ENCODE measurements around the gene CLN6.

CLN6 gene

DNA sequence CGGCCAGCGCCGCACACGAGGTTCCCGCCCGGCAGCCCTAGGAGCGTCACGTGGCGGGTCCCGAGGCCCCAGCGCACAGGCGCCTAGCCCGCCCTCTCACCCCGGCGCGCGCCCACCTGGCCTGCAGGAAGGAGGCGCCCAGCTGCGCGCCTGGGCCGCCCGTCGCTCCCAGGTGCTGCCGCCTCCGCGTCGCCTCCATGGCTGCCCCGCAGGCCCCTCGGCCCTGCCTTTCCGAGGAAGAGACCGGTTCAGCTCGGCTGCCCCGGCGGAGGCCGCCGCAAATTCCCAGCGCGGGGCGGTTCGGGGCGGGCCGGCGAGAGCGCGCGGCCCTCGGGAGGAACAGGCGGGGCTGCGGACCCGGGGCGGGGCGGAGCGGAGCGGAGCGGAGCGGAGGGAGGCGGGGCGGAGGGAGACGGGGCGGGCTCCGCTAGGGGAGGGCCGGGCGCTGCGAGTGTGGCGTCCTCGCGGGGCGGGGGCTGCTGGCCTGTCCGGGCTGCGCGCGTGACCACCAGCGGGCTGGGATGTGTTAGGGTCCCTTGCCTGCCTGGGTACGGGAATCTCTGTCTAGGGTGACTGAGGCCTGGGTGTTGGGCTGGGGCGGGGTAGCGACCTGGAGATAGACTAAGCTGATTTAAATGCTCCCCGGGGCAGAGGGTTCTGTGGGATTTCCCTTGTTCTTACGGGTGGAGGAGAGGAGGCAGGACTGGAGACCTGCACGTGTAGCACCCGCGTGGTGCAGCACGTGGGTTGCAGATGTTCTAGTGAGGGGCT is at the start of gene CLN6:
Gene CLN6 (minus strand): TSS at position 343 of the 771 bp plus-strand sequence. CDS start 144 bp downstream, at position 199.
- H3K27ac ChIP-seq, result peak within 1 kb of the TSS; percentile 91
- TF ChIP-seq, protein P1, sequence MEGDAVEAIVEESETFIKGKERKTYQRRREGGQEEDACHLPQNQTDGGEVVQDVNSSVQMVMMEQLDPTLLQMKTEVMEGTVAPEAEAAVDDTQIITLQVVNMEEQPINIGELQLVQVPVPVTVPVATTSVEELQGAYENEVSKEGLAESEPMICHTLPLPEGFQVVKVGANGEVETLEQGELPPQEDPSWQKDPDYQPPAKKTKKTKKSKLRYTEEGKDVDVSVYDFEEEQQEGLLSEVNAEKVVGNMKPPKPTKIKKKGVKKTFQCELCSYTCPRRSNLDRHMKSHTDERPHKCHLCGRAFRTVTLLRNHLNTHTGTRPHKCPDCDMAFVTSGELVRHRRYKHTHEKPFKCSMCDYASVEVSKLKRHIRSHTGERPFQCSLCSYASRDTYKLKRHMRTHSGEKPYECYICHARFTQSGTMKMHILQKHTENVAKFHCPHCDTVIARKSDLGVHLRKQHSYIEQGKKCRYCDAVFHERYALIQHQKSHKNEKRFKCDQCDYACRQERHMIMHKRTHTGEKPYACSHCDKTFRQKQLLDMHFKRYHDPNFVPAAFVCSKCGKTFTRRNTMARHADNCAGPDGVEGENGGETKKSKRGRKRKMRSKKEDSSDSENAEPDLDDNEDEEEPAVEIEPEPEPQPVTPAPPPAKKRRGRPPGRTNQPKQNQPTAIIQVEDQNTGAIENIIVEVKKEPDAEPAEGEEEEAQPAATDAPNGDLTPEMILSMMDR (conservative IDR thresholded peaks at IDR 0.05), result no peak

DNA sequence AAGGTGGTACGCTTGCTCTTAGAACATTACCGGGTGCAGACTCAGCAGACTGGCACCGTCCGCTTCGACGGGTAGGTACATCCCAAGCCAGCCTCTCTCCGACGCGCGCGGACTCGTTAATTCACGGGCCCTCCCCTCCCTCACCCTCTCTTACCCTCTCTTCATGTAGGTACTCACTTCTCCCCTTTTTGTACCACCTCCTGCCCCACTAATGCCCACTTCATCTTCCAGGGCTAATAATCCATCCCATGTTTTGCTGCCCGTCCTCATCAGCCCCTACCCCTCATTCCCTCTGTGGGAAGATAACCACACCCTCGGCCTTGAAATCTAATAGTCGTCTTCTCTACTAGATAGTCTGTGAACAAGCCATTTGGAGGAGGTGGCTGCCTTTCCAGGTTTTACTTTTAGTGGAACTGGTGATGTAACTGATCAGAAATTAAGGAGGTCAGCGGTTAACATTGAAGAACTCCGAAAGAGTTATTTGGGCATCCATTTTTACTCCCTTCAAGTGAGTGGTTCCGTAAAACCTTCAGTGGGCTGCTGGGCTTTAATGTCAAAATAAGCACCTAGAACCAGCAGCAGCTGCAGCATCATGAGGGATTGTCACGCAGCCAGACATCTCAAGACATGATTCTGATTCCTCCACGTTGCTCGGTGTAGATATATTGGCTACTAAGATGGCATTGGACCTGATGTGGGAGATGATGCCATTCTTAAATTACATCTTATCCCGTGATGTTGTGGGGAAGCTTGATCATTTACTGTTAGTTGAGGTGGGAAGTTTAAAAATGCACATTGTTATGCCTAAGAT is 49.3 kb upstream of the CLN6 start:
- H3K27ac ChIP-seq, result peak overlapping the region; percentile 98
- TF ChIP-seq, protein P1 (conservative IDR thresholded peaks at IDR 0.05), result no peak

DNA sequence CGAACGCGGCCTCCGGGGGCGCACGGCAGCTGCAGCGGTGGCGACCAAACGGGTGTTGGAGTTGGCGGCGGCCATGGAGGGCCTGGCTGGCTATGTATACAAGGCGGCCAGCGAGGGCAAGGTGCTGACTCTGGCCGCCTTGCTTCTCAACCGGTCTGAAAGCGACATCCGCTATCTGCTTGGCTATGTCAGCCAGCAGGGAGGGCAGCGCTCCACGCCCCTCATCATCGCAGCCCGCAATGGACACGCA is 48.7 kb upstream of the CLN6 start:
- TF ChIP-seq, protein P1 (conservative IDR thresholded peaks at IDR 0.05), result peak; percentile 69
- H3K27ac ChIP-seq, result peak overlapping the region; percentile 98

DNA sequence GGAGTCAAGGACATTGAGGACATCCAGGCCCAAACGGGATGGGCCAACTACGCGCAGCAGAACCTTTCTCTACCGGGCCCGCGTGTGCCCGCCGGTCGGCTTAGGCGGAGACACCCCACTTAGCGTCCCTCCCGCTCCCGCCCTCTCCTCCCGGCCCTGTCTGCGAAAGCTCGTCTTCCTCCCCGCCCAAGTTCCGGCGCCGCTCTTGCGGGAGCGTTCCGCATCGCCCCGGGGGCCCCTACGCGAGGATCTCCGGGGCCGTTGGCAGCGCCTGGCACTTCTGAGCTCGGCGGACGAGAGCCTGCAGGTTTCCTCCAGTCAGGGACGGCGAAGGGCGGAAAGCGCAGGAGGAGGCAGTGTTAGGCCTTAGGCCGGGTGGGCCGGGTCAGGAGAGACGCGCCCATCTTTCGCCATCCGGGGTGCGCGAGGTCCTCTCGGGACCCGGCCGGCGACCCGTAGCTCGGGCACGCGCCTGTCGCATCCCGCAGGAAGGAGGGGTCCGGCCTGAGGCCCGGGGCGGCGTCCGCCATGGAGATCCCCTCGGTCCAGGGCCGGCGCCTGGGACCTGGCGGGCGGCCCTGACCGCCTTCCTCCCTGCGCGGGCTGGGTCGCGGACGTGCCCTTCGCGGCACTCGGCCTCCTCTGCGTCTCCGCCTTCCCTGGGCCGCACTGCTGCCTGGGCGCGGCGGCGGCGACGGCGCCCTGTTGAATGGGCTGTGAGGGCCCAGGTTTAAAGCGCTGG is 48.2 kb upstream of the CLN6 start, which contains the start of gene FEM1B:
Gene FEM1B (plus strand): TSS at position 143 of the 742 bp plus-strand sequence. CDS start 673 bp downstream, outside the sequence.
- H3K27ac ChIP-seq, result peak within 1 kb of the TSS; percentile 98
- TF ChIP-seq, protein P1 (conservative IDR thresholded peaks at IDR 0.05), result no peak

DNA sequence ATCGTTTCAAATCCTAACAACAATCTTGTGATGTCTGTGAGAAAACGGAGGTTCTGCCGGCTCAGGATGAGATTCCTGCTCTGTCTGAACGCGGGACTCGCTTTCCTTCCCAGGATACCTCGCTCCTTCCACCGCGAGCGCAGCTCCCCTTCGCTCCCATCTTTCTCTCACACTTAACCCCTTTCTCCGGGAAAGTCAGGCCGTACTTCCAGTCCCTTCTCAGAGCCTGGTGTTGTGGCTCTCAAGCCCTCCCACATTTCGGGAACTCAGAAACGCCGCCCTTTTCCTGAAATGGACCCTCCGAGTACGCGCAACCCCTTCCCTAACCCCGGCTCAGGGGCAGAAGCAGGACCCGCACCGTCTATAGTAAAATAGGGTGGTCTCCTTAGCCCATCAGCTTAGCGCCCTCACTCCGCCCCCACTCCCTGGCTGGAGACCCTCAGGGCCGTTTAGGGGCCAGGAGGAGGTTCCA is 47.6 kb upstream of the CLN6 start:
- TF ChIP-seq, protein P1 (conservative IDR thresholded peaks at IDR 0.05), result no peak

DNA sequence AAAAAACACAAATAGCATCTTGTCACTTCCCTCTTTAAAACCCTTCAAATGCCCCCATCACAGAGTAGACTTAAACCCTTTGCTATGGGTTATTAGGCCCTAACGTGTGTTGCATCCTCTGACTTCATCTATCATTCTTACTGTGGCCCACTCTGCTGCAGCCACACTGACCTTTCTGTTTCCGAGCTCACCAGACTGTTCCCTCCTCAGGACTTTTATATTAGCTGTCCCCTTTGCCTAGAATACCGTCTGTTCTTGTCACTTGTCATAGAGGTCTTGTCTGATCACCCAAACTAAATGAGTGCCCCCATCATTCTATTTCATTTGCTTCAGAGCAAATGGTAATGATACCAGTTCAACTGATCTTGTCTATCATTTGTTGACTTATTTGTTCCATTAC is 47.1 kb upstream of the CLN6 start:
- TF ChIP-seq, protein P1 (conservative IDR thresholded peaks at IDR 0.05), result no peak
- peak overlapping the region; percentile 98 for H3K27ac ChIP-seq

More for the DNA sequence above, 47.6 kb upstream of the CLN6 start:
- peak overlapping the region; percentile 98 for H3K27ac ChIP-seq

All from VCaP (cell line).